HG03039 (cell line): Measurements from ENCODE around the gene RASSF1.
"Not testable (repeated sequence)": the region's sequence is repeated elsewhere in the genome, so short reads cannot be mapped to it uniquely, and the experiment has no call there.

Source experiments
- ATAC-seq: cut with Tn5 transposase; IDR thresholded peaks from one replicate; pipeline ENCODE4 v1.9.1; 2021; ENCODE audit warnings: mild to moderate bottlenecking, moderate library complexity; ENCODE audit not compliant: unreplicated experiment

RASSF1 gene

GRCh38 chr3:50288387-50289007, 52.1 kb downstream of the RASSF1 start:
- ATAC-seq, result no peak

GRCh38 chr3:50287262-50287661, 53.4 kb downstream of the RASSF1 start:
- ATAC-seq, result no peak

- no peak for ATAC-seq
Measured at GRCh38 chr3:50286322-50287227, 54.1 kb downstream of the RASSF1 start.

GRCh38 chr3:50284121-50284520, 56.5 kb downstream of the RASSF1 start:
- not testable (repeated sequence) for ATAC-seq
